WERI-Rb-1 (cell line): ENCODE results near the gene IGSF9.
A peak's percentile ranks its signal among the peaks of the same experiment; 100 is the strongest.

Experiments
- DNase-seq: peaks from one replicate; pipeline ENCODE4 v3.0.0-alpha.2; 2020
- H3K27ac ChIP-seq: fragments of 250-450 bp; sonication (Bioruptor Pico); 2 replicates; pipeline ENCODE4 v1.5.1; 2020; ENCODE audit warnings: mild to moderate bottlenecking, moderate library complexity
- H3K27me3 ChIP-seq: fragments of 250-450 bp; sonication (Bioruptor Pico); 2 replicates; pipeline ENCODE4 v1.5.1; 2021; ENCODE audit warnings: mild to moderate bottlenecking, low read depth, moderate library complexity; ENCODE audit not compliant: insufficient read depth, severe bottlenecking
- H3K36me3 ChIP-seq: fragments of 250-450 bp; sonication (Bioruptor Pico); 2 replicates; pipeline ENCODE4 v1.5.1; 2020; ENCODE audit warnings: mild to moderate bottlenecking, moderate library complexity
- H3K4me3 ChIP-seq: 2 replicates; pipeline ENCODE4 v1.5.1; 2011; ENCODE audit warnings: low read depth, mild to moderate bottlenecking, control low read depth, low read length
- H3K9me3 ChIP-seq: fragments of 250-450 bp; sonication (Bioruptor Pico); 2 replicates; pipeline ENCODE4 v1.5.1; 2021; ENCODE audit warnings: mild to moderate bottlenecking, moderate library complexity; ENCODE audit not compliant: severe bottlenecking
- TF ChIP-seq, protein P1 (sequence below): IDR thresholded peaks from 2 replicates; pipeline ENCODE4 v1.5.1; 2011; ENCODE audit warnings: low read depth, mild to moderate bottlenecking, control low read depth, inconsistent platforms, low read length

Gene IGSF9

DNA sequence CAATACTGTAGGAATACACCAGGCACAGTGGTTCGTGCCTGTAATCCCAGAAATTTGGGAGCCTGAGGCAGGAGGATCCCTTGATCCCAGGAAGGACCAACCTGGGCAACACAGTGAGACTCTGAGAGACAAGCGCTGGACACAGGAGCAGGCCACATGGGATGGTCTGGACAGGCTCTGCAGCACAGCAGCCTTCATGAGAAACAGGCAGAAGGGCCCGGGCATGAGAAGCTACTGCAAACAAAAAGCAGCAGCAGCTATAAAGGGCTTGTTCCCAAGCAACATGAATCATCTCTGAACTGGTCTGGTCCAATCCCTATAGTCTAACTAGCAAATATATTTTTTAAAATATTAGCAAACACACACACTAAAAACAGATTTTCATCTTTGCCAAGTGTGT is 44.2 kb upstream of the IGSF9 start:
- TF ChIP-seq, protein P1, sequence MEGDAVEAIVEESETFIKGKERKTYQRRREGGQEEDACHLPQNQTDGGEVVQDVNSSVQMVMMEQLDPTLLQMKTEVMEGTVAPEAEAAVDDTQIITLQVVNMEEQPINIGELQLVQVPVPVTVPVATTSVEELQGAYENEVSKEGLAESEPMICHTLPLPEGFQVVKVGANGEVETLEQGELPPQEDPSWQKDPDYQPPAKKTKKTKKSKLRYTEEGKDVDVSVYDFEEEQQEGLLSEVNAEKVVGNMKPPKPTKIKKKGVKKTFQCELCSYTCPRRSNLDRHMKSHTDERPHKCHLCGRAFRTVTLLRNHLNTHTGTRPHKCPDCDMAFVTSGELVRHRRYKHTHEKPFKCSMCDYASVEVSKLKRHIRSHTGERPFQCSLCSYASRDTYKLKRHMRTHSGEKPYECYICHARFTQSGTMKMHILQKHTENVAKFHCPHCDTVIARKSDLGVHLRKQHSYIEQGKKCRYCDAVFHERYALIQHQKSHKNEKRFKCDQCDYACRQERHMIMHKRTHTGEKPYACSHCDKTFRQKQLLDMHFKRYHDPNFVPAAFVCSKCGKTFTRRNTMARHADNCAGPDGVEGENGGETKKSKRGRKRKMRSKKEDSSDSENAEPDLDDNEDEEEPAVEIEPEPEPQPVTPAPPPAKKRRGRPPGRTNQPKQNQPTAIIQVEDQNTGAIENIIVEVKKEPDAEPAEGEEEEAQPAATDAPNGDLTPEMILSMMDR, result no peak

DNA sequence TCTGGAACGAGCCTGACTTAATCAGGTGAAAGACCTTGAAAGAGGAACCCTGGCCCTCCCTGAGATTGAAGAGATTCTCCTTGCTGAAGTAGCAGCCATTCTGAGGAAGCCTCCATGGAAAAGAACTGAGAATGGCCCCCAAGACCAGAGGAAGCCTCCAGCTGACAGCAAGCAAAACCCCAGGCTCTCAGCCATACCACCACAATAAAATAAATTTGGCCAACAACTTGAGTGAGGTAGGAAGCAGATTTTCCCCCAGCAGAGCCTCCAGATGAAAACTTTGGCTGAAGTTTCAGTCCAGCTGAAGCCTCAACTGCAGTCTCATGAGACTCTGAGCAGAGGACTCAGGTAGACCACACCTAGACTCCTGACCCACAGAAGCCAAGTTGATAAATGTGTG is 42.6 kb upstream of the IGSF9 start:
- H3K27ac ChIP-seq, result no peak overlapping the region
- H3K9me3 ChIP-seq, result no peaks in the 10 kb centered on the region
- peak; percentile 2 for DNase-seq
- no peaks in the 10 kb centered on the region for H3K36me3 ChIP-seq
- no peak overlapping the region for H3K4me3 ChIP-seq
- TF ChIP-seq, protein P1, result no peak
- H3K27me3 ChIP-seq, result no peaks in the 10 kb centered on the region

More for the DNA sequence above, 44.2 kb upstream of the IGSF9 start:
- Histone ChIP-seq H3K36me3 (no peaks in the 10 kb centered on the region), H3K9me3 (no peaks in the 10 kb centered on the region), H3K27ac (no peak overlapping the region), H3K27me3 (no peaks in the 10 kb centered on the region), H3K4me3 (no peak overlapping the region)
- peak; percentile 5 for DNase-seq

DNA sequence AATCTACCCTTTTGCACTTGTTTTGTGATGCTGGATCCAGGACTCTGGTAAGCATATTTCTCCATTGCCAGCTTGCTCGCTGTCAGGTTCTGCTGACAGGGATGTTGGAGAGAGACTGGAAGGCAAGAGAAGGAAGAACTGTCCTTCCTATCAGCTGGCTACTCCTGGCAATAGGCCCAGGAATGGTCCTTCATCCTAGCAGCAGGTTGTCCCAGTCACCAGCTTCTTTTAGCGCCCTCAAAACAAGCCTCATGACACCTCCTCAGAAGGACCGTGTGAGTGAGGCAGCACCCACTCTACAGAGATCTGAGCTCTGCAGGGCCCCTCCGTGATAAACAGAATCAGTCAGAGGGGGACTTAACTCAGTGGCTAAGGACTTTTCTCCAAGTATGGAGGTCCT is 41.8 kb upstream of the IGSF9 start:
- H3K27ac ChIP-seq, result no peak overlapping the region
- no peaks in the 10 kb centered on the region for H3K36me3 ChIP-seq
- TF ChIP-seq, protein P1, result no peak
- no peak overlapping the region for H3K4me3 ChIP-seq
- H3K27me3 ChIP-seq, result no peaks in the 10 kb centered on the region
- H3K9me3 ChIP-seq, result no peaks in the 10 kb centered on the region
- peak; percentile 4 for DNase-seq

DNA sequence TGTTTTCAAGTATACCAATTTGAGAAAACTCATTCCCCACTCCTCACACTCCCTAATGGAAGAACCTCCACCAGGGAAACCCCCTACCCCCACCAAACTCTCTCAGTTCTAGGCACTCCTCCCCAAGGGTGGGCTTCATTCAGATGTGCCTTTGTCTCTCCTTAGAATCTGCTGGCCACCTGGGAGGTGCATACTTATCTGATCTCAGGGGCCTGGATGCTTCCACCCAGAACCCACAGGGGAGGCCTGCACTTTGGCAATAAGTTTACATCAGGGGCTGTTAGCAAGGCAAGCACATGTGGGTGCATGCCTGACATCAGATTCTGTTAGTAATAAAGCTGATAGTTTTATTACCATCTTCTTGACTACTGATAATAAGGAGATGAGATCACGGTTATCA is 41.1 kb upstream of the IGSF9 start:
- DNase-seq, result peak; percentile 4
- Histone ChIP-seq H3K27me3 (no peaks in the 10 kb centered on the region), H3K27ac (no peak overlapping the region), H3K9me3 (peaks cover 6% of the 10 kb centered on the region), H3K36me3 (no peaks in the 10 kb centered on the region), H3K4me3 (no peak overlapping the region)
- TF ChIP-seq, protein P1, result no peak

DNA sequence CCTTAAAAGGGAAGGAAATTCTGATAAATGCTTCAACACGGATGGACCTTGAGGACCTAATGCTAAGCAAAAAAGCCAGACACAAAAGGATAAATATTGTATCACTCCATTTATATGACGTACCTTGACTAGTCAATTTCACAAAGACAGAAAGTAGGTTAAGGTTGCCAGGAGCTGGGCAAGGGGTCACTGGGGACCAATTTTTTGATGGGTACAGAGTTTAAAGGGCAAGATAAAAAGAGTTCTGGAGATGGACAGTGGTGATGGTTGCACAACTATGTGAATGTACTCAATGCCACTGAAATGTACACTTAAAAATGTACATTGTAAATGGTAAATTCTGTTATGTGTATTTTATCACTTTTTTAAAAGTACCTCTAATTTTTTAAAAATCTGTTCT is 40.7 kb upstream of the IGSF9 start:
- Histone ChIP-seq H3K36me3 (no peaks in the 10 kb centered on the region), H3K4me3 (no peak overlapping the region), H3K9me3 (peaks cover 8% of the 10 kb centered on the region), H3K27me3 (no peaks in the 10 kb centered on the region), H3K27ac (no peak overlapping the region)
- TF ChIP-seq, protein P1, result no peak
- DNase-seq, result no peak

DNA sequence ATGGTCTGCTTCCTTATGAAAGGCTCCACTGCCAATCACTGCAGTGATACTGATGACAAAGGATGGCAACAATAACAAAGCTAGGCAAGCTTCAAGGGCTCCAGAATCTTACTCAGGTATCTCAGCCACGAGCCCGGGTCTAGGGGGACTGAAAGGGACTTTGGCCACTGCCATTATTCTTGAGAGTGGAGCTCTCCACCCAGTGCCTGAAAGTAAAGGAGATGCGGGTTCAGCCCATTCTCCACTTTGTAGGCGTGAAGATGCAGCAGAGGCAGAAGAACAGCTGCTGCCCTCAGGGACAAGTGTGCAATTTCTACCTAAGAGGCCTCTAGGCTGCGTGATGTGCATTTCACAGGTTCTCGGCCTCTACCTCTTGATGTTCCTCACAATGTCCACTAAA is 40.1 kb upstream of the IGSF9 start:
- TF ChIP-seq, protein P1, result no peak
- DNase-seq, result peak; percentile 7
- H3K9me3 ChIP-seq, result peaks cover 8% of the 10 kb centered on the region
- no peak overlapping the region for H3K27ac ChIP-seq
- no peaks in the 10 kb centered on the region for H3K27me3 ChIP-seq
- H3K4me3 ChIP-seq, result no peak overlapping the region
- no peaks in the 10 kb centered on the region for H3K36me3 ChIP-seq
